ENCODE measurements around the gene SULT4A1. TPM values are rescaled to one million over a fixed set of nuclear protein-coding genes. Genes with fewer than 3 reads are reported as not detected.

Gene SULT4A1
- total and polyA plus RNA-seq, 12 donors = 0.19 to 1.2 (median 0.29) TPM; not detected in 2

DNA sequence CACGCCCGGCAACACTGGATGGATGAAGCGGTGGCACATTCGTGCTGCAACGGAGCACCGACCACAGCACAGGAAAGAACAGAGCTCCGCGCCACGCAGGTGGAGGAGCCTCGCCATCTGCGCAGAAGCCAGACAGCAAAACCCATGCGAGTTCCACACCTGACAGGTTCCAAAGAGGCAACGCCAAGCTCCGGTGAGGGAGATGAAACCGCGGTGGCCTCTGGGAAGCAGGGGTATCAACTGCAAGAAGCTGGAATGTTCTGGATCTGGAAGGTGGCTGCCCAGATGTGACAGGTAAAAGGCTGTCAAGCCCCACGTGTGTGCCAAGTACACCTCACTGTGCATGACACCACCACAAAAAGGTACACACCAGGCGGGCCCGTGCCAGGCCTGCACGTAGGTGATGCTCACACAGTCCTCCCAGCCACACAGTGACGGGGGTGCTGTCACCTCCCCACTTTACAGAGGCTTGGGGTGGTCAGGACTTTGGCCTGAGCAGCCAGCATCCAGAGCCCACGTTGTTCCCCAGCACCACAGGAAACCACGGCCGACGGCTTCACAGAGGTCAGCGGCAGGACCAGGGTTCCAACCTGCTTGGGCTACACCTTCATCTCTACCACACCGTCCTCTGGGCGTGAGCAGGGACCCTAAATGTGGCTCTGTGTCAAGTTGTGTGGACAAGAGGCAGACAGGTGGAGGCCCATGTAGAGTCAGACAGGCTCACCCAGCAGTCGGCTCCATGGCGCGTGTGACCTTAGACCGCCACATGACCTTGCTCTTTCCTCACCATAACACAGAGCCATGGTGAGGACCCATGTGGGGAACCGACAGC lies 30.5 kb downstream of the SULT4A1 start:
- no peaks in the 10 kb centered on the region for H3K36me3 ChIP-seq
- TF ChIP-seq, protein P1, sequence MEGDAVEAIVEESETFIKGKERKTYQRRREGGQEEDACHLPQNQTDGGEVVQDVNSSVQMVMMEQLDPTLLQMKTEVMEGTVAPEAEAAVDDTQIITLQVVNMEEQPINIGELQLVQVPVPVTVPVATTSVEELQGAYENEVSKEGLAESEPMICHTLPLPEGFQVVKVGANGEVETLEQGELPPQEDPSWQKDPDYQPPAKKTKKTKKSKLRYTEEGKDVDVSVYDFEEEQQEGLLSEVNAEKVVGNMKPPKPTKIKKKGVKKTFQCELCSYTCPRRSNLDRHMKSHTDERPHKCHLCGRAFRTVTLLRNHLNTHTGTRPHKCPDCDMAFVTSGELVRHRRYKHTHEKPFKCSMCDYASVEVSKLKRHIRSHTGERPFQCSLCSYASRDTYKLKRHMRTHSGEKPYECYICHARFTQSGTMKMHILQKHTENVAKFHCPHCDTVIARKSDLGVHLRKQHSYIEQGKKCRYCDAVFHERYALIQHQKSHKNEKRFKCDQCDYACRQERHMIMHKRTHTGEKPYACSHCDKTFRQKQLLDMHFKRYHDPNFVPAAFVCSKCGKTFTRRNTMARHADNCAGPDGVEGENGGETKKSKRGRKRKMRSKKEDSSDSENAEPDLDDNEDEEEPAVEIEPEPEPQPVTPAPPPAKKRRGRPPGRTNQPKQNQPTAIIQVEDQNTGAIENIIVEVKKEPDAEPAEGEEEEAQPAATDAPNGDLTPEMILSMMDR (IDR thresholded peaks at IDR 0.05) = no peak
- H3K9me3 ChIP-seq = no peaks in the 10 kb centered on the region
- DNase-seq (no peak), ATAC-seq (no peak)
- intact Hi-C loops (cut with DNase I) = loop anchor here in 1 of 10 donors (5.0 kb wide), 1 partner anchor 56 kb away; no protein-coding TSS in a partner anchor
- WGBS, 2 donors = 93 to 96% methylated on average over 33 of the region's 33 CpGs
- H3K27me3 ChIP-seq = peaks cover 0 to 8% (median 0%) of the 10 kb centered on the region in 7 donors
- peaks cover 11 to 28% (median 17%) of the 10 kb centered on the region in 9 donors for H3K4me1 ChIP-seq
- H3K4me3 ChIP-seq = no peak overlapping the region
- H3K27ac ChIP-seq = no peak overlapping the region

DNA sequence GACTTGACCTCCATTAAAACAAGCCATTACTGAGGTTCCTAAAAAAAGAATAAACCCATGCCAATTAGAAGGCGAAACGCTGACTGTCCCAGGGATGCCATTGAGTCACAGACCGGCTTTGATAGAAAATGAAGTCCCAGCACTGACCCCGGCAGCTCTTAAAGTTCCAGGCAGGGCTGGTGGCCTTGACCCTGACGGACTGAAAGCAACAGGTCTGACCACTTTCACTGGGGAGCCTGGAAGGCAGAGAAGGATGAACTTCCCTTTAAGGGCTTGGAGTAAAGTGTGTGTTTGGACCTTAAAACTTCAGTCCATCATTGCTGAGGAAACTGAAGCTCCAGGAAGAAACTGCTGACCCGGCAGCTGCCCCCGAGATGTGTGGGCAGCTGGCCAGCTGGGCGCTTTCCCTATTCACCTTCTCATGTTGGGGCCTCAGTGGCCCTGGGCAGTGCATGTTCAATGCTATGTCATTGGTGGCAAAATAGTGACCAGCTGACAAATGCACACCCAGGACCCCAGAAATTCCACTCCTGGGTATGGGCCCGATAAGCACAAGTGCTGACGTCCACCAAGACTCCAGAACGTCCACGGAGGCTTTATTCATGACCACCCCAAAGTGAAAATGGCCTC lies 31.3 kb downstream of the SULT4A1 start:
- intact Hi-C loops (cut with DNase I) = loop anchor here in 1 of 10 donors (5.0 kb wide), 1 partner anchor 56 kb away; no protein-coding TSS in a partner anchor
- no peak for DNase-seq
- H3K27ac ChIP-seq = peak overlapping the region in 7 of 10 donors; percentile 70 to 90 (median 85)
- no peaks in the 10 kb centered on the region for H3K9me3 ChIP-seq
- WGBS, 2 donors = 76 to 82% methylated on average over 12 of the region's 12 CpGs
- no peaks in the 10 kb centered on the region for H3K36me3 ChIP-seq
- no peak for ATAC-seq
- peaks cover 11 to 28% (median 17%) of the 10 kb centered on the region in 9 donors for H3K4me1 ChIP-seq
- peaks cover 0 to 15% (median under 1%) of the 10 kb centered on the region in 7 donors for H3K27me3 ChIP-seq
- TF ChIP-seq, protein P1 (IDR thresholded peaks at IDR 0.05) = no peak
- no peak overlapping the region for H3K4me3 ChIP-seq

DNA sequence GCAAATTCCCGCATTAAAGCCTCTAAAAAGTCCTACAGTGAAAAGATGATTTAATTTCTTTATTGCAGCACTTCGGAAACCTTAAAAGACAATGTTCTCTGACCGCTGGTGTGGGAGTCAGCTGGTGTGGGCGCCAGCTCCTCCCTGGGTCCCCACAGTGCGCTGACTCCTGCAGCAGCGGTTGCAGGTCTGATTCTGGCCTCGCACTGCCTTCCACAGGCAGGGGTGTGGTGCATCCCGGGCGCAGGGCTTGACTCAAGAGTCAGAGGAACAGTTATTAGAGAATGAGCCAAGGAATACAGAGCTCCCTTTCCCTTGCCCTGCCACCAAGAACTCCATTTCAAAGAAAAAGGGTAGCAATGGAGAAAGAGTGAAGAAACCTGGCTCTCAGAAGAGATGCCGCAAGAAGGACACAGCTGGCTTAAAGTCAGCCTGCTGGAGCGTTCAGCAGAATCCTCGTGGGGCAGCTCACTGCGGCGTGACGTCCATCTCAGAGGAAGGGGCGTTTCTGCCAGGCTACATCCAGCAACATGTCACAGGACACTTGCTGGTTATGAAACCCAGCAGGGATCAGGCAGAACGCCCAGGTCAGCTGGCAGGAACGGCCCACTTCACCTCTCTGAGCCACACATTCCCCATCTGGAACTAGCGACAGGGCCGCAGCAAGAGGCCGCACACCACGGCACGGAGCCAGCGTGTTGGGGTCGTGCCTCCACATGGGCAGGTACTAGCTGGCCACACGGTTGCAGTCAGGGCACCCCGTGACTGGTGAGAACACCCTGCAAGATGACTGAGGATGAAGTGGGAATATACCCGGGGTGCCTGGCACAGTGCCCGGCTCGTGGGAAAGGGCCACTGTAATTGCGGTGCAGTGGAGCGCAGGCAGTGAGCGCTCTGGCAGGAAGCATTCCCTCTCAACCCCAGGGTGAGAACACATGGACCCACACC lies 32.1 kb downstream of the SULT4A1 start:
- peaks cover 0 to 17% (median 4%) of the 10 kb centered on the region in 7 donors for H3K27me3 ChIP-seq
- peak overlapping the region in 2 of 10 donors; percentile 10 to 13 for H3K4me3 ChIP-seq
- TF ChIP-seq, protein P1 (IDR thresholded peaks at IDR 0.05) = no peak
- no peaks in the 10 kb centered on the region for H3K9me3 ChIP-seq
- ATAC-seq (peak; percentile 69 to 88 (median 84)), DNase-seq (peak; percentile 83 to 86)
- H3K4me1 ChIP-seq = peaks cover 11 to 28% (median 17%) of the 10 kb centered on the region in 9 donors
- intact Hi-C loops (cut with DNase I) = loop anchor here in 6 of 10 donors (5.0 to 10.0 kb wide), 4 partner anchors 57 to 445 kb away; no protein-coding TSS in a partner anchor
- peak overlapping the region; percentile 23 to 90 (median 77) for H3K27ac ChIP-seq
- 34 to 44% methylated on average over 33 of the region's 33 CpGs for WGBS, 2 donors
- no peaks in the 10 kb centered on the region for H3K36me3 ChIP-seq

Measured in heart right ventricle (tissue), 16 donors.